Muscle of arm (tissue), 12 donors: ENCODE data around the gene ATP6V1D. TPM values are rescaled to one million over a fixed set of nuclear protein-coding genes. Genes with fewer than 3 reads are reported as not detected.

Experiments used
- DNase-seq: peaks from one replicate; pipeline ENCODE4 v3.0.0-alpha.2; 2013
- polyA plus RNA-seq, 12 donors: library from polyadenylated mRNA; unstranded; fragments of 120-200 nt; gene quantifications; one replicate each; pipeline ENCODE4 v1.2.1, GENCODE V29; 2013; ENCODE audit not compliant: insufficient read length in 12 of 12

The ATP6V1D gene
- polyA plus RNA-seq, 12 donors: 48.4 to 106 (median 81.6) TPM; not detected in 1

DNA sequence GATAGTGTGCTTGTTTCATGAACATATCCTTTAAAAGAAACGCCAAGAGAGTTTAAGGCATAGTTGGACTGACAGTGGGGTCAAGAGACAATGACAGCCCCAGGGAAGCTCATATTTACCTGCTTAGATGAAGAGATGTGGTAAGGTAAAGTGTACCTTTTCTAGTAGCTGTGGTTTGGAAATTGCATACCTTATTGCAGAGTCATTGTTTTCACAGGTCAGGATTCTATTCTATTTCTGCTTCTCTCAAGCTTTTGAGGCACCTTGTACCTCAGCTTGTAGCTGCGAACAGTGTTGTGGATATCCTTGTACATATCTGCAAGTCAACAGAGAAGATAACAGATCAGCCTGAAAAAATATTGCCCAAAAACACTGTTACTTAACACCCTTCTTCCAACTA is 47.7 kb downstream of the ATP6V1D start:
- DNase-seq: no peak

Other genes with a start within 250 kb of the ATP6V1D start
- gene GARIN2, start 170.4 kb downstream of the ATP6V1D start, polyA plus RNA-seq: under 1 TPM in 10 of 12 donors, not detected in 2; 0.14 to 0.72 (median 0.30) TPM
- 10 to 100 TPM in 11 of 12 donors, not detected in 1; 13.0 to 17.8 (median 15.1) TPM for gene PALS1, start 118.4 kb downstream of the ATP6V1D start, polyA plus RNA-seq
- gene EIF2S1, start 524 bp upstream of the ATP6V1D start, polyA plus RNA-seq: 100 to 1,000 TPM in 4 of 12 donors, 10 to 100 TPM in 8; 49.3 to 106 (median 93.3) TPM
- gene PLEK2, start 52.4 kb upstream of the ATP6V1D start, polyA plus RNA-seq: 1 to 10 TPM in 5 of 12 donors, under 1 TPM in 4, not detected in 3; 0.36 to 8.2 (median 1.1) TPM
- under 1 TPM in 10 of 12 donors, not detected in 2; 0.19 to 0.94 (median 0.35) TPM for gene TMEM229B, start 128.9 kb upstream of the ATP6V1D start, polyA plus RNA-seq
- gene PLEKHH1, start 173.5 kb upstream of the ATP6V1D start, polyA plus RNA-seq: 10 to 100 TPM in 2 of 12 donors, 1 to 10 TPM in 8, under 1 TPM in 1, not detected in 1; 1.00 to 13.1 (median 1.7) TPM
- 10 to 100 TPM in 10 of 12 donors, not detected in 2; 12.6 to 18.2 (median 15.7) TPM for gene PIGH, start 240.5 kb upstream of the ATP6V1D start, polyA plus RNA-seq